GM18867 (cell line): ENCODE measurements around the gene COA7.
A peak's percentile ranks its signal among the peaks of the same experiment; 100 is the strongest.

Experiments used
- ATAC-seq: cut with Tn5 transposase; IDR thresholded peaks from one replicate; pipeline ENCODE4 v1.9.1; 2021; ENCODE audit warnings: mild to moderate bottlenecking, moderate library complexity; ENCODE audit not compliant: unreplicated experiment

COA7 gene

GRCh38 chr1:52641307-52641706, 56.8 kb downstream of the COA7 start:
- no peak for ATAC-seq

- ATAC-seq, result no peak
These were observed 57.5 kb downstream of the COA7 start for GRCh38 chr1:52640697-52641096.

- ATAC-seq, result no peak
These were observed 60.2 kb downstream of the COA7 start for GRCh38 chr1:52637946-52638345.

GRCh38 chr1:52636721-52637695, 61.1 kb downstream of the COA7 start:
- peak; percentile 79 for ATAC-seq

GRCh38 chr1:52635321-52636089, 62.6 kb downstream of the COA7 start:
- ATAC-seq, result no peak
